Tongue (tissue), 2 donors: ENCODE data around the gene BCL7C. TPM values are rescaled to one million over a fixed set of nuclear protein-coding genes. Genes with fewer than 3 reads are reported as not detected.

Experiments
- DNase-seq: peaks from one replicate; pipeline ENCODE4 v3.0.0-alpha.2; 2015
- total RNA-seq: library from RNA; depleted of rRNA; stranded (reverse); fragments of >200 nt; gene quantifications from one replicate; pipeline ENCODE4 v1.2.3, GENCODE V29; 2014

BCL7C gene
- total RNA-seq, 1 donor from 2014 or later, result 24.2 TPM

- DNase-seq, result peak; percentile 100
Measured at GRCh38 chr16:30922420-30922959, 28.6 kb upstream of the BCL7C start.

DNA sequence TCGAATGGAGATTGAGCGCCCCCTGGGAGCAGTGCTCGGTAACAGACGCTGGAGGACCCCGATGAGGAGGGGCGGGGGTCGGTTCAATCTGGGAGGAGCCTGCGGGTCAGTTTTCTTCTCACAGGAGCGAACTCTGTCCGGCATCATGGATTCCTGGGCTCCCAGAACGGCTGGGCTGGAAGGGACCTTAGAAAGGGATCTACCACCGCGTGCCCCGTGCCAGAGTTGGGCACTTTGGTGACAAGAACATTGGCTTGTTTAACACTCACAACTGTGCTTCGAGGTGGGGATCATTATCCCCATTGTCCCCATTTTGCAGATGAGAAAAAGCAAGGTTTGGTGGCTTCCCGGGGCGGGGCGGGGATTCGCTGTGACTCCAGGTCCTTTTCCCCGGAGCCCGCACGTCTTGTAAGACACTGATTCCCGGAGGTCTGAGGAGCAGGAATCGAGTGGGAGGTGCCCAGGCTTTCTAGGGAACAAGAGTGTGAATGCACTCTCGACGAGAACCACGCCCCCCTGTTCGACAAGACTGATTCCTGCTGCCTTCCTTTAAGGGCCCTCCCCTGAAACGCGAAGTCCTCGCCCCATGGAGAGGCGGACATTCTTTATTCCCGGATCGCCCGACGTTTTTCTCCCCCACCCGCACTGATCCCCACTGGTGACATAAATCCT is 28.0 kb upstream of the BCL7C start:
- peak; percentile 98 for DNase-seq

GRCh38 chr16:30921459-30921747 is 27.5 kb upstream of the BCL7C start:
- DNase-seq, result no peak

DNA sequence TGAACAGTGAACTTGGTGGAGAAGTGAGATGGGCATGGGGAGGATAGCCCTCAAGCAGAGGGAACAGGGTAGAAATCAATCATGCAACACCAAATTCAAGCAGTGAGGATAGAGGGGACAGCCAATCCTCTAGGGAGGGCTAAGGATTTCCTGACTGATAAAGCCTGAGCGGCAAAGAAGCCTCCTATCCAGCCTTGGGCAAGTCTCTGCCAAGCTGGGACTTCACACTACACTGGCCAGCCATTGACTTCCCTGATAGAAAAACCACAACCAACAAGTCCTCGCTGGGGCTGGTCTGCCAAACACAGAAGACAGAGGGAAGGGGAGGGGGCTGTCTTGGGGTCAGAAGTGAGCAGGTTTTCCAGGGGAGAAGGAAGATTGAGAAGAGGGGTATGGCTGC is 27.0 kb upstream of the BCL7C start:
- DNase-seq, result no peak

GRCh38 chr16:30918614-30919013 is 24.7 kb upstream of the BCL7C start:
- DNase-seq, result no peak

- DNase-seq, result no peak
Measured at GRCh38 chr16:30914830-30915229, 21.0 kb upstream of the BCL7C start.

- DNase-seq, result no peak
Measured at GRCh38 chr16:30912794-30913412, 19.0 kb upstream of the BCL7C start.

- no peak for DNase-seq
Measured at GRCh38 chr16:30910427-30911029, 16.7 kb upstream of the BCL7C start.

GRCh38 chr16:30907064-30907463 is 13.2 kb upstream of the BCL7C start:
- DNase-seq, result no peak

GRCh38 chr16:30904114-30904780 is 10.4 kb upstream of the BCL7C start:
- DNase-seq, result no peak

GRCh38 chr16:30903596-30903995 is 9.7 kb upstream of the BCL7C start:
- DNase-seq, result no peak

DNA sequence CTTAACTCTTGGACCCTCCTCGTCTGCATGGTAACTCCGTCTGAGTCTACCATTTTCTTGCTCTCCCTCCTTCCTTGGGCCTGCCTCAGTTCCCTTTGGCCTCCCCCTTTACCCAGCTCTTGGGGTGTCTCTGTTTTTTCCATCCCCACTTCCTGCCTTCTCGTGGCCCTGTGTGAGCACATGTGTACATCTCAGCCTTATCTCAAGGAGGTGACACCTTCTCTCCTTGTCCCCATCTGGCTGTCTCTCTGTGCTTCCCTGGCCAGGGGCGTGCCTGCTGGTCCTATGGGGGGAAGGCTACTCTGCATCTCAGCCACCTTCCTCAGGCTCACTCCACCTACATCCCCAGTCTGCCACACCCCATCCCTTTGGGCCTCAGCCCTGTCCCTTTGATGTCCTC is 9.1 kb upstream of the BCL7C start:
- DNase-seq, result no peak

- peak; percentile 77 for DNase-seq
Measured at GRCh38 chr16:30902029-30902972, 8.4 kb upstream of the BCL7C start.

- DNase-seq, result no peak
Measured at GRCh38 chr16:30901201-30902028, 7.5 kb upstream of the BCL7C start.

GRCh38 chr16:30900588-30900987 is 6.7 kb upstream of the BCL7C start:
- DNase-seq, result no peak

DNA sequence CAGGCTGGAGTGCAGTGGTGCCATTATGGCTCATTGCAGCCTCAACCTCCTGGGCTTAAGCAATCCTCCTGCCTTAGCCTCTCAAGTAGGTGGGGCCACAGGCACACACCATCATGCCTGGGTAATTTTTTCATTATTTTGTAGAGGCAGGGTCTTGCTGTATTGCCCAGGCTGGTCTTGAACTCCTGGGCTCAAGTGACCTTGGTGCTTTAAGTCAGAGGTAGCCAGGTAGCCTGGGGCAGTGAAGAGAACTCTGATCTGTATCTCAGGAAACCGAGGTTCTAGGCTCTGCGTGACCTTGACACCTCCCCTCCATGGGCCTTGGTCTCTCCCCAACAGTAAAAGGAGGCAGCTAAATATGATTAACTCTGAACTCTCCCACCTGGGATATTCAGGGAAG is 5.9 kb upstream of the BCL7C start:
- DNase-seq, result no peak

DNA sequence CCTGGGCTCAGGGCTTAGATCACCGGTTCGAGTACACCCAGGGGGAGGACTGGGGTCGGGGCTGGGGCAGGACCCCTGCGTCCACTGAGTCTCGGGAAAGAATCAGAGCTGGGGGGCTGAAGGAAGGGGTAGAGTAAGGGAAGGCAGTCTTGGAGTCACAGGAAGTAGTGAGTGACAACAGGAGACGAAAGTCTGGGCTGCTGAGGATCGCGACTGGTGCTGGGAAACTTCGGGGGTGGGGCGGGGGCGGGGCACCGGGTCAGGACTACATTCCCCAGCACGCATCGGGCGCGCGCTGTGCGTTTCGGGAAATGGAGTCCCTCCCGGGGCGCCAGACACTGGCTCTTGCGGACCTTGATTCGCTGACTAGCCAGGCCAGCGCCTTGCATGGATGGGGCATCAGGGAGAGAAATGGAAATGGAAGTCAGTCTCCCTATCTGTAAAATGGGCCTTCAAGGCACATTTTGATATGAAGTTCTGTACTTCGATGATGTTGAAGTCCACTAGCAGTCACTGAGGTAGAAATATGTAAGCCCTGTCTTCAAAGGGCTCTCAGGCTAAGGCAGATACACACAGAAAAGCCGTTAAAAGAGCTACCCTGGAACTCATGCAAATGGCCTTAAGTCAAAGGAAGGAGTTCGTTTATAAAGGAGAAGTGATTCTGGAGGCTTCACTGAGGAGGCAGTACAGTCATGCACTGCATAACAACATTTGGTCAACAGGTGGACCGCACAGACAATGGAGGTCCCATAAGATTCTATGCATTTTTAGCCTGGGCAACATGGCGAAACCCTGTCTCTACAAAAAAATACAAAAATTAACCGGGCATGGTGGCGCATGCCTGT is 3.2 kb upstream of the BCL7C start:
- DNase-seq, result peak; percentile 97

- DNase-seq, result peak; percentile 96
Measured at GRCh38 chr16:30896261-30896888, 2.5 kb upstream of the BCL7C start, which contains the start of gene CTF1. Gene CTF1, plus strand, starts transcription at chr16:30896614. Its CDS starts 30 bp downstream, at chr16:30896644.

GRCh38 chr16:30895627-30896260 is 1.9 kb upstream of the BCL7C start:
- DNase-seq, result no peak
